ENCODE results near the gene CARD19.

The CARD19 gene

DNA sequence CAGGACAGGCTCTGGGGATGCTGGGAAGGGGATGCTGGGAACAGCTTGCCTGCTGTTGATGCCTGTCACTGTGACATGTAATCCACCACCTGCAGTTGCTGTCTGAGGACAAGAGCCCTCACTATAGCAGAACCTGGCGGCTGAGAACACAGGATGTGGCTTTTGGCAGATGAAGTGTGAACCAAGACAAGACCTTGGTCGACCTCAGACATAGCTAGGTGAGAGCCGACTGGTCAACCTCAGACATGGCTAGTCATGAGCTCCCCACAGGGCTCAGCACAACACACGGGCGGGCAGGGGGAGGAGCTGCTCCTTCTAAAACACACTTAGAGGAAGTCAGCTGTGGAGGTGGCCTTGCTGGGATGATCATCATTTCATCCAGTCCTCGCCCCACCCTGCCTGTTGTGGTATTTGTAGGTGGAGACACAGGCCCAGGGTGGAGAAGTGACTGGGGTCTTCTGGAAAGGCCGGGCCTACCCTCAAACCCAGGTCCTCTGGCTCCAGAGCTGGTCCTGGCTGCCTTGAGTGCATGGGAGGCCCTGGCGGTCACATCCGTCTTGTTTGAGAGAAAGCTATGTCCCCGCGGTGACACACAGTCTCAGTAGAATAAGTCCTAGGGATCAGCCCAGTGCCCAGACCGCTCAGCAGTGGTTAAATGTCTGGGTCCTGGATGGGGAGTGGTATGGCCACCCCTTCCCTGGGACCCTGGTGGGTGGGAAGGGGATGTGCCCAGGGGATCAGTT, 31.5 kb upstream of the CARD19 start:
- Histone ChIP-seq H3K4me2 (ENCODE audit: low read length) (no peak overlapping the region), H2AFZ (no peak overlapping the region), H3K9ac (no peak overlapping the region), H3K27ac (no peak overlapping the region), H3K36me3 (ENCODE audit: control insufficient read depth, insufficient read depth, low read length) (no peaks in the 10 kb centered on the region), H3K9me3 (ENCODE audit: control insufficient read depth, low read length) (no peaks in the 10 kb centered on the region), H3K79me2 (no peaks in the 10 kb centered on the region), H3K4me3 (ENCODE audit: low read depth, low read length) (no peak overlapping the region), H3K4me1 (no peaks in the 10 kb centered on the region), H3K27me3 (ENCODE audit: control insufficient read depth, insufficient read depth, low read length) (no peaks in the 10 kb centered on the region)
- TF ChIP-seq, protein P1, sequence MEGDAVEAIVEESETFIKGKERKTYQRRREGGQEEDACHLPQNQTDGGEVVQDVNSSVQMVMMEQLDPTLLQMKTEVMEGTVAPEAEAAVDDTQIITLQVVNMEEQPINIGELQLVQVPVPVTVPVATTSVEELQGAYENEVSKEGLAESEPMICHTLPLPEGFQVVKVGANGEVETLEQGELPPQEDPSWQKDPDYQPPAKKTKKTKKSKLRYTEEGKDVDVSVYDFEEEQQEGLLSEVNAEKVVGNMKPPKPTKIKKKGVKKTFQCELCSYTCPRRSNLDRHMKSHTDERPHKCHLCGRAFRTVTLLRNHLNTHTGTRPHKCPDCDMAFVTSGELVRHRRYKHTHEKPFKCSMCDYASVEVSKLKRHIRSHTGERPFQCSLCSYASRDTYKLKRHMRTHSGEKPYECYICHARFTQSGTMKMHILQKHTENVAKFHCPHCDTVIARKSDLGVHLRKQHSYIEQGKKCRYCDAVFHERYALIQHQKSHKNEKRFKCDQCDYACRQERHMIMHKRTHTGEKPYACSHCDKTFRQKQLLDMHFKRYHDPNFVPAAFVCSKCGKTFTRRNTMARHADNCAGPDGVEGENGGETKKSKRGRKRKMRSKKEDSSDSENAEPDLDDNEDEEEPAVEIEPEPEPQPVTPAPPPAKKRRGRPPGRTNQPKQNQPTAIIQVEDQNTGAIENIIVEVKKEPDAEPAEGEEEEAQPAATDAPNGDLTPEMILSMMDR (IDR thresholded peaks at IDR 0.05) = no peak

DNA sequence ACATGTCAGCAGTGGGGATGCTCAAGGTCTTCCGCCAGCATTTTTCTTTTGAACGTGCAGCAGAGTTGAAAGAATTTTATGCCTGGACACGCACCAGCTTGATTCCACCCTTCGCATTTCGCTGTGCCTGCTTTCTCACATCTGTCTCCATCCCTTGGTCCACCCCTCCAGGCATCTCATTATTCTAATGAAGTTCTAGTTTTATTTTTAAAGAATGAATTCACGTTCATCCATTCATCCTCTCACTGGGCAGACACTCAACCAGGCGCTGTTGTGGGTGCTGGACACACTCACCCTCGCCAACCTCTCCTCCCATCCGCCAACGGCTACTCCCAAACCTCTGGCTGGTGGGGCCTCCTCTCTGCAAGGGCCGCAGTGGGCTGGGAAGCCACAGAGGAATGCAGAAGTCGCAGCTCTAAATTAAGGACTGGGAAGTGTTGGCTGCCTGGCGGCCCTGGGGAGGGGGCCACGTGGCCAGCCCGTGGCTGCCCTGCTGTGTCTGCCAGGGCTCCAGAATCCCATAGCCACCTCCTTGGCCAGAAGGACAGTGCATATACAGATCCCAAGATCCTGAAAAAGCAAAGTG, 30.8 kb upstream of the CARD19 start:
- Histone ChIP-seq H3K4me3 (ENCODE audit: low read depth, low read length) (no peak overlapping the region), H3K9ac (no peak overlapping the region), H3K27ac (no peak overlapping the region), H3K36me3 (ENCODE audit: control insufficient read depth, insufficient read depth, low read length) (no peaks in the 10 kb centered on the region), H2AFZ (no peak overlapping the region), H3K4me2 (ENCODE audit: low read length) (no peak overlapping the region), H3K27me3 (ENCODE audit: control insufficient read depth, insufficient read depth, low read length) (no peaks in the 10 kb centered on the region), H3K9me3 (ENCODE audit: control insufficient read depth, low read length) (no peaks in the 10 kb centered on the region), H3K79me2 (no peaks in the 10 kb centered on the region), H3K4me1 (no peaks in the 10 kb centered on the region)
- TF ChIP-seq, protein P1 (IDR thresholded peaks at IDR 0.05) = no peak

DNA sequence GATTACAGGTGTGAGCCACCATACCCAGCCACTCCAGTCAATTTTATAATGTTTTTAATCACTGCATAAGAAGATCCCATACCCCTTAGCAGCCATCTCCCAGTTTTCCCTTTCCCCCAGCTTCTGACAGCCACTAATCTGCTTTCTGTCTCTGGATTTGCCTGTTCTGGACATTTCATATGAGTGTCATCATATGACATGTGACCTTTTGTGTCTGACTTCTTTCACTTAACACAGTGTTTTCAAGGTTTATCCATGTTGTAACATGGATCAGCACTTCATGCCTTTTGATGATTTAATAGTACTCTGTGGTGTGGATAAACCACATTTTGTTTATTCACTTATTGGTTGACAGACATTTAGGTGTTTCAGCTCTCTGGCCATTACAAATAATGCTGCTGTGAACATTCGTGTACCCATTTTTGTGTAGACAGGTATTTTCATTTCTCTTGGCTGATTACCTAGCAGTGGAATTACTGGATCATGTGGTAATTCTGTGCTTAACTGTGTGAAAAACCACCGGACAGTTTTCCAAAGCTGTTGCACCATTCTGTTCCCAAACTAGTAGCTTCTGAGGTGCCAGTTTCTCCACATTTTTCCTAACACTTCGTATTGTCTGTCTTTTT, 28.9 kb upstream of the CARD19 start:
- Histone ChIP-seq H3K9ac (no peak overlapping the region), H3K4me2 (ENCODE audit: low read length) (no peak overlapping the region), H3K27me3 (ENCODE audit: control insufficient read depth, insufficient read depth, low read length) (no peaks in the 10 kb centered on the region), H3K79me2 (no peaks in the 10 kb centered on the region), H3K9me3 (ENCODE audit: control insufficient read depth, low read length) (no peaks in the 10 kb centered on the region), H3K36me3 (ENCODE audit: control insufficient read depth, insufficient read depth, low read length) (no peaks in the 10 kb centered on the region), H3K4me3 (ENCODE audit: low read depth, low read length) (no peak overlapping the region), H2AFZ (no peak overlapping the region), H3K4me1 (no peaks in the 10 kb centered on the region), H3K27ac (no peak overlapping the region)
- TF ChIP-seq, protein P1 (IDR thresholded peaks at IDR 0.05) = no peak

DNA sequence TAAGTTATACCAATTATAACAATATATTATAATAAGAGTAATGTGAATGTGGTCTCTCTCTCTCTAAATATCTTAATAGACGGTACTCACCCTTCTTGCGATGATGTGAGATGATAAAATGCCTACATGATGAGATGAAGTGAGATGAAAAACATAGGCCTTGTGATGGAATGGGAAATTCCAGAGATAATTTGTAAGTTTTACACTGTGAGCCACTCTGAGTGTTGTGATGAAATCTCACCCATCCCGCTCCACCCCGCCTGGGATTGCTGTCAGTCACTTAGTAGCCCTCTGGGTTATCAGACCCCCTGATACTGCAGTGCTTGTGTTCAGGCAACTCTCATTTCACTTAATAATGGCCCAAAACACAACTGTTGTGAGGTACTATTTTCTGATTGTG, 27.1 kb upstream of the CARD19 start:
- Histone ChIP-seq H3K79me2 (no peaks in the 10 kb centered on the region), H3K4me2 (ENCODE audit: low read length) (no peak overlapping the region), H3K27ac (no peak overlapping the region), H3K4me3 (ENCODE audit: low read depth, low read length) (no peak overlapping the region), H3K9ac (no peak overlapping the region), H3K27me3 (ENCODE audit: control insufficient read depth, insufficient read depth, low read length) (no peaks in the 10 kb centered on the region), H3K9me3 (ENCODE audit: control insufficient read depth, low read length) (no peaks in the 10 kb centered on the region), H3K4me1 (no peaks in the 10 kb centered on the region), H2AFZ (no peak overlapping the region), H3K36me3 (ENCODE audit: control insufficient read depth, insufficient read depth, low read length) (no peaks in the 10 kb centered on the region)
- TF ChIP-seq, protein P1 (IDR thresholded peaks at IDR 0.05) = no peak

Measured in parathyroid adenoma (tissue), 2 donors.